Measurements from ENCODE around the gene LYPD3.
"Not testable (repeated sequence)": the region's sequence is repeated elsewhere in the genome, so short reads cannot be mapped to it uniquely, and the experiment has no call there.

Gene LYPD3

GRCh38 chr19:43465468-43466120, at the start of gene LYPD3:
Gene LYPD3 (minus strand): TSS chr19:43465608. CDS start chr19:43465571, 37 bp downstream.
- DNase-seq (ENCODE audit: low read depth in 2 of 2, low spot score in 1 of 2), result no peak

GRCh38 chr19:43512399-43512798, 47.0 kb upstream of the LYPD3 start:
- DNase-seq (ENCODE audit: low read depth in 2 of 2, low spot score in 1 of 2), result not testable (repeated sequence)

GRCh38 chr19:43511324-43511723, 45.9 kb upstream of the LYPD3 start:
- DNase-seq (ENCODE audit: low read depth in 2 of 2, low spot score in 1 of 2), result no peak

- no peak for DNase-seq (ENCODE audit: low read depth in 2 of 2, low spot score in 1 of 2)
Observed at GRCh38 chr19:43510713-43511112, 45.3 kb upstream of the LYPD3 start.

- no peak for DNase-seq (ENCODE audit: low read depth in 2 of 2, low spot score in 1 of 2)
Observed at GRCh38 chr19:43507880-43508279, 42.5 kb upstream of the LYPD3 start.

GRCh38 chr19:43506629-43507028, 41.2 kb upstream of the LYPD3 start:
- no peak for DNase-seq (ENCODE audit: low read depth in 2 of 2, low spot score in 1 of 2)

GRCh38 chr19:43505941-43506340, 40.5 kb upstream of the LYPD3 start:
- DNase-seq (ENCODE audit: low read depth in 2 of 2, low spot score in 1 of 2), result no peak

- no peak for DNase-seq (ENCODE audit: low read depth in 2 of 2, low spot score in 1 of 2)
Observed at GRCh38 chr19:43505186-43505456, 39.7 kb upstream of the LYPD3 start.

- peak in 1 of 2 donors; percentile 13 for DNase-seq (ENCODE audit: low read depth in 2 of 2, low spot score in 1 of 2)
Observed at GRCh38 chr19:43504426-43505185, 39.2 kb upstream of the LYPD3 start, which contains the start of gene PHLDB3. Gene PHLDB3 (minus strand): TSS chr19:43504746. CDS start chr19:43504118, 628 bp downstream.

- DNase-seq (ENCODE audit: low read depth in 2 of 2, low spot score in 1 of 2), result peak; percentile 98 to 99
Observed at GRCh38 chr19:43503501-43504425, 38.4 kb upstream of the LYPD3 start.

GRCh38 chr19:43502419-43502976, 37.1 kb upstream of the LYPD3 start:
- DNase-seq (ENCODE audit: low read depth in 2 of 2, low spot score in 1 of 2), result no peak

GRCh38 chr19:43501661-43502418, 36.4 kb upstream of the LYPD3 start:
- no peak for DNase-seq (ENCODE audit: low read depth in 2 of 2, low spot score in 1 of 2)

GRCh38 chr19:43499042-43499441, 33.6 kb upstream of the LYPD3 start:
- no peak for DNase-seq (ENCODE audit: low read depth in 2 of 2, low spot score in 1 of 2)

GRCh38 chr19:43498233-43498842, 32.9 kb upstream of the LYPD3 start:
- no peak for DNase-seq (ENCODE audit: low read depth in 2 of 2, low spot score in 1 of 2)

- no peak for DNase-seq (ENCODE audit: low read depth in 2 of 2, low spot score in 1 of 2)
Observed at GRCh38 chr19:43496960-43497359, 31.6 kb upstream of the LYPD3 start.

GRCh38 chr19:43495082-43495481, 29.7 kb upstream of the LYPD3 start:
- DNase-seq (ENCODE audit: low read depth in 2 of 2, low spot score in 1 of 2), result no peak

GRCh38 chr19:43490759-43491158, 25.4 kb upstream of the LYPD3 start:
- DNase-seq (ENCODE audit: low read depth in 2 of 2, low spot score in 1 of 2), result no peak

- DNase-seq (ENCODE audit: low read depth in 2 of 2, low spot score in 1 of 2), result no peak
Observed at GRCh38 chr19:43489979-43490599, 24.7 kb upstream of the LYPD3 start.

GRCh38 chr19:43489310-43489709, 23.9 kb upstream of the LYPD3 start:
- DNase-seq (ENCODE audit: low read depth in 2 of 2, low spot score in 1 of 2), result no peak

GRCh38 chr19:43488179-43488578, 22.8 kb upstream of the LYPD3 start:
- no peak for DNase-seq (ENCODE audit: low read depth in 2 of 2, low spot score in 1 of 2)

Data from stimulated activated CD8-positive, alpha-beta memory T cell treated with anti-CD3 and anti-CD28 coated beads, Interleukin-4, amount 100 ng/mL, for 4 hours (primary cell).